D721Med (cell line): ENCODE measurements around the gene C1orf198.

Source experiments
- DNase-seq: peaks from one replicate; pipeline ENCODE4 v3.0.0; 2011; ENCODE audit warnings: low spot score; ENCODE audit not compliant: insufficient read length
- FAIRE-seq: peaks from 2 replicates; lab custom pipeline; 2011; peaks lifted over from hg19 to GRCh38; lab: Jason Lieb, UNC
- TF ChIP-seq, protein P1 (sequence below): IDR thresholded peaks from 2 replicates; pipeline ENCODE4 v1.5.1; 2012; ENCODE audit warnings: mild to moderate bottlenecking, control low read depth; ENCODE audit not compliant: insufficient read depth; ENCODE audit errors: missing control alignments

Gene C1orf198

DNA sequence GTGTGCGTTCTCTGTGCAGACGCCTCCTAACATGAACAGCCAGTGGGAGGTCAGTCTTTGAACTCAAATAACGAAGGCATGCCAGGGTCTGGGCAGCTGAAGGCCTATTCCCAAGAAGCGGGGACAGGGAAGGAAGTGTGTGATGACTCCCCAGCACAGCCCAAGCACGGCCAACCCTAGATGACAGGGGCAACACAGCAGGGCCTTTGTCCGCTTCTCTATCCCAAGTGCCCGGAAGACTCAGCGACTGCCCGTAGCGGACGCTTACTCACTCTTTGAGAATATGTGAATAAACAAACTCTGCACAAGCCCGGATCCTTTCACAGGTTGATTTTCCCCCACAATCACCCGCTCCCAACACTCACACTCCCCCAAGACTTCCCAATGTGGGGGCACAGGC lies 11.2 kb downstream of the C1orf198 start:
- no peak for FAIRE-seq
- TF ChIP-seq, protein P1, sequence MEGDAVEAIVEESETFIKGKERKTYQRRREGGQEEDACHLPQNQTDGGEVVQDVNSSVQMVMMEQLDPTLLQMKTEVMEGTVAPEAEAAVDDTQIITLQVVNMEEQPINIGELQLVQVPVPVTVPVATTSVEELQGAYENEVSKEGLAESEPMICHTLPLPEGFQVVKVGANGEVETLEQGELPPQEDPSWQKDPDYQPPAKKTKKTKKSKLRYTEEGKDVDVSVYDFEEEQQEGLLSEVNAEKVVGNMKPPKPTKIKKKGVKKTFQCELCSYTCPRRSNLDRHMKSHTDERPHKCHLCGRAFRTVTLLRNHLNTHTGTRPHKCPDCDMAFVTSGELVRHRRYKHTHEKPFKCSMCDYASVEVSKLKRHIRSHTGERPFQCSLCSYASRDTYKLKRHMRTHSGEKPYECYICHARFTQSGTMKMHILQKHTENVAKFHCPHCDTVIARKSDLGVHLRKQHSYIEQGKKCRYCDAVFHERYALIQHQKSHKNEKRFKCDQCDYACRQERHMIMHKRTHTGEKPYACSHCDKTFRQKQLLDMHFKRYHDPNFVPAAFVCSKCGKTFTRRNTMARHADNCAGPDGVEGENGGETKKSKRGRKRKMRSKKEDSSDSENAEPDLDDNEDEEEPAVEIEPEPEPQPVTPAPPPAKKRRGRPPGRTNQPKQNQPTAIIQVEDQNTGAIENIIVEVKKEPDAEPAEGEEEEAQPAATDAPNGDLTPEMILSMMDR: no peak
- no peak for DNase-seq

DNA sequence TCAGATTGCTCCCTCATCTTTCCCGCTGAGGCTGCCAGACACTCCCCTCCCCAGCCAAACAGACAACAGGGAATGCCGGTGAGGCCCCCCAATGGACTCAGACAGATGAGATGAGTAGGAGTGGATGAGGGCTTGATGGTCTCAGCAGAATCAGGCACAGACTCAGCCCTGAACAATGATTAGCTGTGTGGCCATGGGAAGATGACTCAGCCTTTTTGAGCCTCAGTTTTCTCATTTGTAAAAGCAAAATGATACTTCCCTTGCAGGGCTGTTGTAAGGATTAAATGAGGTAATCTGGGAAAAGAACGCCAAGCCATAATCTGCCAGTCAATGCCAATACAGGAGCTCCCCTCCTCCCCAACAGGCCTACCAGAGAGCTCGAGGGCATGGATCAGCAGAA lies 12.4 kb downstream of the C1orf198 start:
- TF ChIP-seq, protein P1: no peak
- FAIRE-seq (no peak), DNase-seq (no peak)

DNA sequence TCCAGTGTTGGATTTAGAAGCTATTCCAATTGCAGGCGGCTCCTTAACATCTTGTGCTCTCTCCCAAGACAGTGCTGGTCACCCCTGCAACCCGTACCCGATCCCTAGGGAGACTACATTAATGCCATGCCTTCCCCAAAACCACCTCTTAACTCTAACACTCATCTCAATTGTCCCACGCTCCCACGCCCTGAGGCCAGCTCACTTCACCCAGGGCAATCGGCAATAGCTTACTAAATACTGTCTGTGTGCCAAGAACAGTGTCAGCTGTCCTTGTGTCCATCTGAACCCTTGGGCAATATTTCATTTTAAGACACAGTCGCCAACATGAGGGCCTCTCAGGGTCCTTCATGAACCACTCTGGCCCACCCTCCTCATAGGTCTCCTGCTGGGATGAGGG lies 13.9 kb downstream of the C1orf198 start:
- DNase-seq (no peak), FAIRE-seq (no peak)
- TF ChIP-seq, protein P1: no peak

DNA sequence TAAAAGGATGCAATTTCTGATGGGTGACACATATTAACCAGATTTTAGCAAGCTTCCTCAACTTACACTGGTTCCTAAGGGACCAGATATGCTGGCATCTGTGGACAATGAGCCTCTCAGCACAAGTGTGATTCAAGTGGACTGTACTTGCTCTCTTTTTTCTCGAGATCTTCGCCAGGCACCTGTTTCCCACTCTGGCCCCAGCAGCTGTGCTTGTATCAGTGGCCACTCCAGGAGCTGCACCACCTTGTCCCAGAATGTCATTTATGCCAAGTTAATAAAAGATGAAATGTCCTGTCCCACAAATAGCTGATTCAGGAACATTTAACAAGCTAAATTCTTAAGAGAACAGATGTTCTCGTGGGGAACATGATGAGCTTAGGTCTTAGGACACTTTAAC lies 14.6 kb downstream of the C1orf198 start:
- TF ChIP-seq, protein P1: no peak
- no peak for FAIRE-seq
- no peak for DNase-seq

DNA sequence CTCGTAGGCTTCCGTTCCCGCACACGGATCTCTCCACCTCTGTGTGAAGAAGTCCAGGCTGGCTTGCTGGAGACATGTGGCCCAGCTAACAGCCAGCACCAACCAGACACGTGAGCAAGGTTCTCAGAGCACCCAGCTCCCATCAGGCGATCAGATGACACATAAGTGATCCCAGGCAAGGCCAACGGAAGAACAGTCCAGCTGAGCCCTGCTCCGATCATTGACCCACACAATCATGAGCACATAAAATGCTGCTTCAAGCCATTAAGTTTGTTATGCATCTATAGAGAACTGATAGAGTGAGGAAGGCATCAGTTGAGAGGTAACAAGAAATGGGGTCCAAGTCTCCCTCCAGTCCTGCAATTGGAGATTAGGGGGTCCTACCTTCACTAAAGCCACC lies 15.4 kb downstream of the C1orf198 start:
- DNase-seq (no peak), FAIRE-seq (no peak)
- TF ChIP-seq, protein P1: no peak

DNA sequence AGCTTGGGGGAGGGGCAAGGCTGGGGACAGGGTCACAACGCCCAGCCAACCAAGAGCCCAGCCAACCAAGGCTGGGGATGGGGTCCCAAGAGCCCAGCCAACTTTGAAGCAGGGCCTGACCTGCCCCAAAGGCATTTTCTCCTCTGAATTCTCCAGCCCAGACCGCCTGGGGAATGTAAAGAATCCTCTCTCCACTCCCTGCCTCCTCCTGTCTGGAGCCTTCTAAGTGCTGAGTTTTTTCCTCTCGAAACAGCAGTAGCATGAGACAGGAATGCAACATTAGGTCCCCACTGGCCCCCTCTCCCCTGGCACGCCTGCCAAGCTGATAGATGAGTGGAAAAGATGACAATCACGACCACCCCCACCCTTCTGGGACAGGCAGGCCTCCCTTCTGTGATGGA lies 17.0 kb downstream of the C1orf198 start:
- DNase-seq: no peak
- FAIRE-seq: no peak
- TF ChIP-seq, protein P1: no peak

DNA sequence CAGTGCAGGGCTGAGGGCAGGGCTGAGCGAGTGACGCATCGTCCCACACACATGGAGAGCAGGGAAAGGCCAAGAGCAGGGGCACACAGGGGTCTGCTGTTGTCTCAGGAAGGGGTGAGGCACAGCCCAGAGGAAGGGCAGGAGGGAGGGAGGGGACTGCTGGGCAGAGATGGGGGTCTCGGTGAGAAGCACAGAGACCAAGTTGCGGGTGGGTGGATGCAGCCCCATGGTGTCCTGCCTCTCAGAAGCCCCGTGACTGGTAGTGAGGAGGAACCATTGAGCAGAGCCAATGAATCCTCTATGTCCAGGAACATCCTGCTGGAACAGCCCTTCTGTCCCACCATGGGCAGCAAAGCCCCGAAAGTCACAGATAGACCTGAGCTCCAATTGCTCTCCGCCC lies 17.8 kb downstream of the C1orf198 start:
- FAIRE-seq: no peak
- no peak for DNase-seq
- TF ChIP-seq, protein P1: no peak
